K562 (cell line): ENCODE measurements around the gene SLX9. TPM values are rescaled to one million over a fixed set of nuclear protein-coding genes. Genes with fewer than 3 reads are reported as not detected.

ENCODE experiments used
- ARNT ChIP-seq, 2 experiments: fragments of 450-650 bp; IDR thresholded peaks; 2 replicates each; pipeline ENCODE4 v1.6.1; 2016; ENCODE audit warnings: mild to moderate bottlenecking in 1 of 2
- CBX1 ChIP-seq: sonication (generic); IDR thresholded peaks from 2 replicates; pipeline ENCODE4 v1.6.1; 2016; ENCODE audit warnings: antibody characterized with exemption, low read depth, mild to moderate bottlenecking
- CTCF ChIP-seq, 3 experiments: IDR thresholded peaks in 2 of 3; conservative IDR thresholded peaks in 1 of 3; 2 replicates each; pipeline ENCODE4 v1.5.1; 2011 to 2012; ENCODE audit warnings: low read length in 3 of 3, mild to moderate bottlenecking in 3 of 3, control low read depth in 2 of 3, improper control_type of control experiment in 1 of 3, inconsistent platforms in 1 of 3, low read depth in 1 of 3, mixed read lengths in 1 of 3, moderate library complexity in 1 of 3; ENCODE audit not compliant: insufficient read depth in 2 of 3
- HSF4 ChIP-seq: fragments of 250-450 bp; sonication (Bioruptor Pico); IDR thresholded peaks from 2 replicates; pipeline ENCODE4 v2.1.2; 2022; ENCODE audit warnings: mild to moderate bottlenecking, moderate library complexity, borderline replicate concordance
- KLF6 ChIP-seq: fragments of 250-450 bp; sonication (Bioruptor Pico); IDR thresholded peaks from 2 replicates; pipeline ENCODE4 v1.4.0; 2020; ENCODE audit warnings: mild to moderate bottlenecking, moderate library complexity, borderline replicate concordance
- LARP7 ChIP-seq: fragments of 450-650 bp; IDR thresholded peaks from 2 replicates; pipeline ENCODE4 v1.6.1; 2016
- MXD1 ChIP-seq: fragments of 250-450 bp; sonication (Bioruptor Pico); IDR thresholded peaks from 2 replicates; pipeline ENCODE4 v1.8.0; 2021; ENCODE audit warnings: borderline replicate concordance, mild to moderate bottlenecking, moderate library complexity; ENCODE audit not compliant: poor library complexity, severe bottlenecking
- NCOA2 ChIP-seq, 2 experiments: fragments of 450-650 bp; IDR thresholded peaks; 2 replicates each; pipeline ENCODE4 v1.6.1; 2018; ENCODE audit warnings: mild to moderate bottlenecking in 2 of 2, moderate library complexity in 1 of 2; ENCODE audit not compliant: partially characterized antibody in 2 of 2
- REST ChIP-seq, 2 experiments: fragments of 450-650 bp; formaldehyde crosslinking in 1 of 2; IDR thresholded peaks; 2 replicates each; pipeline versions ENCODE4 v1.4.0 to v1.6.1; 2014 to 2020; ENCODE audit warnings: mild to moderate bottlenecking in 2 of 2, borderline replicate concordance in 1 of 2, low read depth in 1 of 2
- TGIF2 ChIP-seq: sonication (generic); formaldehyde crosslinking; IDR thresholded peaks from 2 replicates; pipeline ENCODE4 v1.8.1; 2022; ENCODE audit warnings: mild to moderate bottlenecking, missing genetic modification reagents, moderate library complexity
- ZNF174 ChIP-seq: fragments of 250-450 bp; sonication (Bioruptor Pico); IDR thresholded peaks from 2 replicates; pipeline ENCODE4 v1.4.0; 2020; ENCODE audit warnings: mild to moderate bottlenecking
- ZNF551 ChIP-seq: fragments of 250-450 bp; sonication (Bioruptor Pico); IDR thresholded peaks from 2 replicates; pipeline ENCODE4 v1.5.0; 2021; ENCODE audit warnings: mild to moderate bottlenecking, moderate library complexity
- polyA plus RNA-seq, 8 experiments: library from polyadenylated mRNA; depleted of rRNA in 4 of 8; stranded (reverse) in 5 of 8; unstranded in 3 of 8; fragments of >200 nt; fragmentation: Nextera tagmentation in 2 of 8; fragmentation: Illumina TruSeq in 1 of 8; extraction: Ambion mirVana in 2 of 8; extraction: Trizol in 1 of 8; gene quantifications; 2 replicates each; pipeline versions ENCODE4 v1.2.1 to v1.2.3, GENCODE V29; 2011 to 2014; ENCODE audit warnings: inconsistent platforms in 1 of 8, missing spikeins in 1 of 8
- total RNA-seq, 7 experiments: library from RNA; depleted of rRNA in 6 of 7; stranded (reverse); fragments of >200 nt in 6 of 7; fragmentation: Illumina TruSeq in 2 of 7; extraction: Trizol in 2 of 7; gene quantifications; 2 replicates each; pipeline versions ENCODE4 v1.2.1 to v1.2.3, GENCODE V29; 2011 to 2021; ENCODE audit warnings: low replicate concordance in 1 of 7

SLX9 gene
- total and polyA plus RNA-seq, 9 of the 15 experiments (the other 6 are each of a cell fraction or from before 2014, with no cell fraction given): 1.2 to 75.5 (median 16.5) TPM

DNA sequence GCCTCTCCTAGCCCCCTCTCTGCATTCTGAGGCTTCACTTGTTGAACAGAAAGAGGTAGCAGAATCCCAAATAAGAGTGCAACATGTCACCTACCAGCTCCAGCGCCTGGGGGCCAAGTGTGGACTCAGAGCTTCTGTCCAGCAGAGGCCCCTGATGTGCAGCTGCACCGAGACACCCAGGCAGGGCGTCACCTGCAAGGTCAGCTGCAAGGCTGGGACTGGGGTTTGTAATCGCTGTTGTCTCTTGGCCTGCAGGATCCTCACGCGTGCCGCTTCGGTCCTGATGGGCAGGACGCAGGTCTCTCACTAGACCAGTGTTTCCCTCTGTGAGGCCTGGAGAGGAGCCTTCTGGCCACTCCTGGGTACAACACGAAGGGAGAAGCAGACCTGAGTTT lies 4.3 kb upstream of the SLX9 start (continued):
- TF ChIP-seq REST (IDR thresholded peaks at IDR 0.05; ENCODE audit: borderline replicate concordance) (0 out of 2 replicates have a peak, but pooled peaks have one; percentile 8), REST (CRISPR knock-in tag; IDR thresholded peaks at IDR 0.05; ENCODE audit: low read depth) (no peak), CBX1 (no peak), TGIF2 (CRISPR knock-in tag) (no peak), LARP7 (no peak), CTCF (IDR thresholded peaks at IDR 0.05 in 2 of 3, conservative IDR thresholded peaks at IDR 0.05 in 1 of 3; ENCODE audit: insufficient read depth in 2 of 3, low read depth in 1 of 3, low read length in 3 of 3) (0 out of 6 replicates have a peak, but pooled peaks of 1 of the 3 experiments have one; percentile 14), ZNF174 (CRISPR knock-in tag) (no peak), KLF6 (no peak), ZNF551 (CRISPR knock-in tag) (no peak), ARNT (IDR thresholded peaks at IDR 0.05) (no peak), MXD1 (CRISPR knock-in tag) (no peak), HSF4 (CRISPR knock-in tag) (no peak), NCOA2 (IDR thresholded peaks at IDR 0.05; ENCODE audit: partially characterized antibody in 2 of 2) (no peak)
